ENCODE data around the gene MCFD2.

DNA sequence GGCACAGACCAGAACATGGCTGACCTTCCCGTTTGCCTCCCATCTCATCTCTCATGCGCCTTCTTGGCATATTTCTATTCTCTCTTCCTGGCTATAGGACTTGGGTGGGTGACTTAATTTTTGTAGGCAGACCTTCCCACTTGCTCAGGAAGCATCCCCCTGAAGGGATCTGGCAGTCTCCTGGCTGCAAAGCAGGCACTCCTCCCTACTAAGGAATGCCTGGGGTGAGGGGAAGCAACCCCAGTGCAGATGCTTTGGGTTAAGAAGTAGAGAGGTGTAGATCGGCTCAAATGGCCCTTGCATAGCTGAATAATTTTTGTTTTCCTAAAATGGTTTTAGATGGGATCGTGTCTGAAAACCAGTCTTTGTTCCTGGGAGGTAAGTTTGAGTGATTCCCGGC lies 17.6 kb downstream of the MCFD2 start:
- TF ChIP-seq CTCF (IDR thresholded peaks at IDR 0.05) (no peak), POLR2A (IDR thresholded peaks at IDR 0.05) (no peak)

Measured in heart left ventricle (tissue), 13 donors.